Glutamatergic neuron (in vitro differentiated cells): ENCODE data around the gene CLEC9A. TPM values are rescaled to one million over a fixed set of nuclear protein-coding genes. Genes with fewer than 3 reads are reported as not detected.

ENCODE experiments used
- DNase-seq: peaks from one replicate; pipeline ENCODE4 v3.0.0; 2022
- H3K27ac Mint-ChIP-seq: one replicate; pipeline ENCODE4 v1.8.0; 2020; ENCODE audit warnings: mild to moderate bottlenecking, mixed read lengths, inconsistent platforms; ENCODE audit not compliant: unreplicated experiment
- H3K27me3 Mint-ChIP-seq: one replicate; pipeline ENCODE4 v1.8.0; 2020; ENCODE audit warnings: mild to moderate bottlenecking, moderate library complexity, mixed read lengths, inconsistent platforms; ENCODE audit not compliant: unreplicated experiment
- H3K36me3 Mint-ChIP-seq: one replicate; pipeline ENCODE4 v1.8.0; 2020; ENCODE audit warnings: mild to moderate bottlenecking, mixed read lengths, inconsistent platforms; ENCODE audit not compliant: unreplicated experiment
- H3K4me1 Mint-ChIP-seq: one replicate; pipeline ENCODE4 v1.8.0; 2020; ENCODE audit warnings: mild to moderate bottlenecking, low read depth, mixed read lengths, inconsistent platforms; ENCODE audit not compliant: unreplicated experiment
- H3K4me3 Mint-ChIP-seq: one replicate; pipeline ENCODE4 v1.8.0; 2020; ENCODE audit warnings: mild to moderate bottlenecking, mixed read lengths, inconsistent platforms; ENCODE audit not compliant: unreplicated experiment
- H3K9me3 Mint-ChIP-seq: one replicate; pipeline ENCODE4 v1.8.0; 2020; ENCODE audit warnings: mild to moderate bottlenecking, moderate library complexity, mixed read lengths, inconsistent platforms; ENCODE audit not compliant: unreplicated experiment
- CTCF ChIP-seq: fragments of 200-600 bp; sonication (generic); IDR thresholded peaks from one replicate; pipeline ENCODE4 v1.5.0; 2021; ENCODE audit not compliant: partially characterized antibody, unreplicated experiment
- total RNA-seq: library from RNA; stranded (reverse); fragmentation: NEBNext Ultra II Directional; extraction: Animal tissue kit (Norgen Biotek cat#: 25700); gene quantifications from one replicate; pipeline ENCODE4 v1.2.1, GENCODE V29; 2021; ENCODE audit not compliant: unreplicated experiment

CLEC9A gene
- total RNA-seq, 1 donor from 2014 or later = not detected

GRCh38 chr12:10012630-10013330 is 17.7 kb upstream of the CLEC9A start:
- no peaks in the 10 kb centered on the region for H3K36me3 Mint-ChIP-seq

GRCh38 chr12:10015450-10015849 is 15.0 kb upstream of the CLEC9A start:
- no peaks in the 10 kb centered on the region for H3K36me3 Mint-ChIP-seq
- H3K9me3 Mint-ChIP-seq = no peaks in the 10 kb centered on the region
- no peak overlapping the region for H3K4me3 Mint-ChIP-seq
- no peak for DNase-seq
- TF ChIP-seq CTCF = no peak
- H3K27me3 Mint-ChIP-seq = no peaks in the 10 kb centered on the region
- H3K4me1 Mint-ChIP-seq = no peaks in the 10 kb centered on the region
- no peak overlapping the region for H3K27ac Mint-ChIP-seq

More at GRCh38 chr12:10012630-10013330, 17.7 kb upstream of the CLEC9A start:
- no peaks in the 10 kb centered on the region for H3K27me3 Mint-ChIP-seq
- H3K4me1 Mint-ChIP-seq = no peaks in the 10 kb centered on the region
- DNase-seq = no peak
- no peak for TF ChIP-seq CTCF
- no peak overlapping the region for H3K4me3 Mint-ChIP-seq
- H3K27ac Mint-ChIP-seq = no peak overlapping the region
- H3K9me3 Mint-ChIP-seq = no peaks in the 10 kb centered on the region

- no peak overlapping the region for H3K4me3 Mint-ChIP-seq
- DNase-seq = no peak
- no peaks in the 10 kb centered on the region for H3K27me3 Mint-ChIP-seq
- no peak for TF ChIP-seq CTCF
- H3K4me1 Mint-ChIP-seq = no peaks in the 10 kb centered on the region
- no peak overlapping the region for H3K27ac Mint-ChIP-seq
- H3K36me3 Mint-ChIP-seq = no peaks in the 10 kb centered on the region
- H3K9me3 Mint-ChIP-seq = no peaks in the 10 kb centered on the region
Observed at GRCh38 chr12:10016881-10017280, 13.6 kb upstream of the CLEC9A start.

GRCh38 chr12:10018386-10018785 is 12.1 kb upstream of the CLEC9A start:
- no peaks in the 10 kb centered on the region for H3K36me3 Mint-ChIP-seq
- no peak overlapping the region for H3K4me3 Mint-ChIP-seq
- no peak overlapping the region for H3K27ac Mint-ChIP-seq

More at GRCh38 chr12:10018386-10018785, 12.1 kb upstream of the CLEC9A start:
- no peak for DNase-seq
- TF ChIP-seq CTCF = no peak
- Mint-ChIP-seq H3K9me3 (no peaks in the 10 kb centered on the region), H3K27me3 (peaks cover 2% of the 10 kb centered on the region), H3K4me1 (no peaks in the 10 kb centered on the region)
